WI38 (cell line): ENCODE measurements around the gene FBXL15.
A peak's percentile ranks its signal among the peaks of the same experiment; 100 is the strongest.

Source experiments
- H3K4me3 ChIP-seq: 2 replicates; pipeline ENCODE4 v1.5.1; 2011; ENCODE audit warnings: low read depth, mild to moderate bottlenecking, control low read depth, low read length
- CTCF ChIP-seq: IDR thresholded peaks from 2 replicates; pipeline ENCODE4 v1.5.1; 2012; ENCODE audit warnings: low read depth, mild to moderate bottlenecking, control low read depth, low read length

FBXL15 gene

GRCh38 chr10:102382871-102383270 is 37.8 kb upstream of the FBXL15 start:
- no peak overlapping the region for H3K4me3 ChIP-seq
- no peak for TF ChIP-seq CTCF

- H3K4me3 ChIP-seq = no peak overlapping the region
- TF ChIP-seq CTCF = no peak
Observed at GRCh38 chr10:102384053-102384452, 36.6 kb upstream of the FBXL15 start.

GRCh38 chr10:102384606-102385429 is 35.8 kb upstream of the FBXL15 start:
- no peak overlapping the region for H3K4me3 ChIP-seq
- TF ChIP-seq CTCF = no peak

- H3K4me3 ChIP-seq = no peak overlapping the region
- TF ChIP-seq CTCF = no peak
Observed at GRCh38 chr10:102389894-102390293, 30.7 kb upstream of the FBXL15 start.

GRCh38 chr10:102392306-102392705 is 28.3 kb upstream of the FBXL15 start:
- no peak overlapping the region for H3K4me3 ChIP-seq
- no peak for TF ChIP-seq CTCF

GRCh38 chr10:102393411-102394078 is 27.1 kb upstream of the FBXL15 start:
- peak overlapping the region; percentile 84 for H3K4me3 ChIP-seq
- TF ChIP-seq CTCF = peak; percentile 92
